ENCODE measurements around the gene MTRF1L. TPM values are rescaled to one million over a fixed set of nuclear protein-coding genes. Genes with fewer than 3 reads are reported as not detected.

MTRF1L gene
- polyA plus RNA-seq, 3 donors = 8.2 to 12.8 (median 10.8) TPM

GRCh38 chr6:152977556-152977955, 25.0 kb downstream of the MTRF1L start:
- H3K36me3 ChIP-seq (replicated peaks in 1 of 2; ENCODE audit: control insufficient read depth in 1 of 2, insufficient read depth in 2 of 2, low read length in 2 of 2) = peaks cover 4 to 12% of the 10 kb centered on the region in 2 donors
- peak overlapping the region in 1 of 2 donors; percentile 86 for H3K27ac ChIP-seq (ENCODE audit: low read depth in 1 of 2, low read length in 2 of 2)
- DNase-seq = no peak
- Mint-ChIP-seq H3K4me1 (peaks cover 74% of the 10 kb centered on the region), H3K9me3 (no peaks in the 10 kb centered on the region), H3K27ac (peak overlapping the region in 5 of 7 donors; percentile 14 to 54 (median 35)), H3K27me3 (ENCODE audit: low read depth in 3 of 3) (peaks cover 0 to 1% (median 0%) of the 10 kb centered on the region in 3 donors), H3K36me3 (peaks cover 0 to 17% of the 10 kb centered on the region in 2 donors), H3K4me3 (no peak overlapping the region)
- H3K4me2 ChIP-seq (replicated peaks; ENCODE audit: extremely low read depth, low read length, poor library complexity, severe bottlenecking) = no peak overlapping the region
- peaks cover 50 to 86% of the 10 kb centered on the region in 2 donors for H3K4me1 ChIP-seq (ENCODE audit: control insufficient read depth in 1 of 2, insufficient read depth in 2 of 2, low read length in 2 of 2)
- no peak overlapping the region for H3K9ac ChIP-seq (ENCODE audit: insufficient read depth, low read length, poor library complexity, severe bottlenecking)
- no peak overlapping the region for H2AFZ ChIP-seq (ENCODE audit: insufficient read depth, low read depth, low read length, poor library complexity, severe bottlenecking)
- no peaks in the 10 kb centered on the region for H3K27me3 ChIP-seq (ENCODE audit: control insufficient read depth in 2 of 2, insufficient read depth in 2 of 2, low read length in 2 of 2)
- peaks cover 10% of the 10 kb centered on the region for H4K20me1 ChIP-seq (ENCODE audit: insufficient read depth, low read length)
- intact Hi-C loops (cut with micrococcal nuclease) = loop anchor here in 1 of 2 donors (10.0 kb wide), 1 partner anchor 1583 kb away; the partner anchor contains the start of gene ZBTB2
- peaks cover 95% of the 10 kb centered on the region for H3K79me2 ChIP-seq (ENCODE audit: insufficient read depth, low read length)
- H3K9me3 ChIP-seq (replicated peaks in 1 of 2; ENCODE audit: control insufficient read depth in 1 of 2, insufficient read depth in 1 of 2, low read length in 2 of 2) = no peaks in the 10 kb centered on the region
- TF ChIP-seq CTCF (IDR thresholded peaks at IDR 0.05) = no peak
- no peak overlapping the region for H3K4me3 ChIP-seq (replicated peaks in 1 of 3; ENCODE audit: low read depth in 2 of 3, low read length in 3 of 3)

- Histone ChIP-seq H3K9ac (ENCODE audit: insufficient read depth, low read length, poor library complexity, severe bottlenecking) (no peak overlapping the region), H4K20me1 (ENCODE audit: insufficient read depth, low read length) (peaks cover 2% of the 10 kb centered on the region), H3K27me3 (ENCODE audit: control insufficient read depth in 2 of 2, insufficient read depth in 2 of 2, low read length in 2 of 2) (no peaks in the 10 kb centered on the region), H3K36me3 (replicated peaks in 1 of 2; ENCODE audit: control insufficient read depth in 1 of 2, insufficient read depth in 2 of 2, low read length in 2 of 2) (peaks cover 11 to 20% of the 10 kb centered on the region in 2 donors), H3K9me3 (replicated peaks in 1 of 2; ENCODE audit: control insufficient read depth in 1 of 2, insufficient read depth in 1 of 2, low read length in 2 of 2) (no peaks in the 10 kb centered on the region), H2AFZ (ENCODE audit: insufficient read depth, low read depth, low read length, poor library complexity, severe bottlenecking) (peak overlapping the region; percentile 2), H3K79me2 (ENCODE audit: insufficient read depth, low read length) (peaks cover 95% of the 10 kb centered on the region), H3K4me3 (replicated peaks in 1 of 3; ENCODE audit: low read depth in 2 of 3, low read length in 3 of 3) (no peak overlapping the region), H3K27ac (ENCODE audit: low read depth in 1 of 2, low read length in 2 of 2) (peak overlapping the region in 1 of 2 donors; percentile 86), H3K4me1 (ENCODE audit: control insufficient read depth in 1 of 2, insufficient read depth in 2 of 2, low read length in 2 of 2) (peaks cover 42 to 78% of the 10 kb centered on the region in 2 donors), H3K4me2 (replicated peaks; ENCODE audit: extremely low read depth, low read length, poor library complexity, severe bottlenecking) (peak overlapping the region; percentile 11)
- Mint-ChIP-seq H3K27me3 (ENCODE audit: low read depth in 3 of 3) (no peaks in the 10 kb centered on the region), H3K4me1 (peaks cover 69% of the 10 kb centered on the region), H3K27ac (peak overlapping the region; percentile 69 to 91 (median 77)), H3K9me3 (no peaks in the 10 kb centered on the region), H3K4me3 (peak overlapping the region in 1 of 2 donors; percentile 35), H3K36me3 (peaks cover 3 to 23% of the 10 kb centered on the region in 2 donors)
- no peak for TF ChIP-seq CTCF (IDR thresholded peaks at IDR 0.05)
- intact Hi-C loops (cut with micrococcal nuclease) = loop anchor here in 1 of 2 donors (10.0 kb wide), 1 partner anchor 1582 kb away; the partner anchor contains the start of gene ZBTB2
- DNase-seq = no peak
- WGBS (ENCODE audit: insufficient coverage) = no CpG with 5 or more reads among the region's 1 CpG
These were observed 25.8 kb downstream of the MTRF1L start for GRCh38 chr6:152976749-152977148.
